Stimulated activated effector memory CD8-positive, alpha-beta T cell treated with anti-CD3 and anti-CD28 coated beads, Interleukin-12 subunit alpha, Interleukin-12 subunit beta, amount 100 ng/mL, for 72 hours (primary cell): ENCODE data around the gene VPS8.
"Not testable (repeated sequence)": the region's sequence is repeated elsewhere in the genome, so short reads cannot be mapped to it uniquely, and the experiment has no call there.

ENCODE experiments used
- ATAC-seq: fragments of 150-1000 bp; cut with Tn5 transposase; 2 replicates; pipeline ENCODE4 v1.10.0; 2021
- DNase-seq, 2 donors: peaks; one replicate each; pipeline ENCODE4 v3.0.0; 2021 to 2022; ENCODE audit warnings: low spot score in 2 of 2
- H3K27ac Mint-ChIP-seq: one replicate; pipeline ENCODE4 v1.8.0; 2022; ENCODE audit warnings: mild to moderate bottlenecking, mixed read lengths
- H3K36me3 Mint-ChIP-seq: one replicate; pipeline ENCODE4 v1.8.0; 2022; ENCODE audit warnings: mild to moderate bottlenecking, mixed read lengths
- H3K4me1 Mint-ChIP-seq: one replicate; pipeline ENCODE4 v1.8.0; 2022; ENCODE audit warnings: mixed read lengths
- H3K4me3 Mint-ChIP-seq: one replicate; pipeline ENCODE4 v1.8.0; 2022; ENCODE audit warnings: mild to moderate bottlenecking, mixed read lengths
- H3K9me3 Mint-ChIP-seq: one replicate; pipeline ENCODE4 v1.8.0; 2022; ENCODE audit warnings: mixed read lengths

Gene VPS8

GRCh38 chr3:184942735-184943134, 130.8 kb downstream of the VPS8 start:
- Mint-ChIP-seq H3K27ac (no peak overlapping the region), H3K36me3 (peaks cover 50% of the 10 kb centered on the region), H3K4me1 (no peaks in the 10 kb centered on the region), H3K9me3 (no peaks in the 10 kb centered on the region), H3K4me3 (no peak overlapping the region)
- no peak for DNase-seq
- no peak for ATAC-seq

GRCh38 chr3:184944241-184944640, 132.3 kb downstream of the VPS8 start:
- no peak for ATAC-seq
- H3K27ac Mint-ChIP-seq = no peak overlapping the region
- no peak for DNase-seq
- no peak overlapping the region for H3K4me3 Mint-ChIP-seq
- H3K4me1 Mint-ChIP-seq = no peaks in the 10 kb centered on the region
- peaks cover 39% of the 10 kb centered on the region for H3K36me3 Mint-ChIP-seq
- no peaks in the 10 kb centered on the region for H3K9me3 Mint-ChIP-seq

- Mint-ChIP-seq H3K36me3 (peaks cover 34% of the 10 kb centered on the region), H3K9me3 (no peaks in the 10 kb centered on the region), H3K4me3 (no peak overlapping the region), H3K4me1 (no peaks in the 10 kb centered on the region), H3K27ac (no peak overlapping the region)
- no peak for ATAC-seq
- no peak for DNase-seq
Measured at GRCh38 chr3:184945886-184946625, 134.1 kb downstream of the VPS8 start.

- Mint-ChIP-seq H3K27ac (no peak overlapping the region), H3K36me3 (peaks cover 30% of the 10 kb centered on the region)
Measured at GRCh38 chr3:184946917-184947316, 135.0 kb downstream of the VPS8 start.

GRCh38 chr3:184949251-184949965, 137.4 kb downstream of the VPS8 start:
- DNase-seq = no peak
- H3K27ac Mint-ChIP-seq = no peak overlapping the region
- ATAC-seq = no peak
- H3K36me3 Mint-ChIP-seq = peaks cover 26% of the 10 kb centered on the region
- H3K9me3 Mint-ChIP-seq = no peaks in the 10 kb centered on the region
- H3K4me1 Mint-ChIP-seq = no peaks in the 10 kb centered on the region
- no peak overlapping the region for H3K4me3 Mint-ChIP-seq

More at GRCh38 chr3:184946917-184947316, 135.0 kb downstream of the VPS8 start:
- no peak overlapping the region for H3K4me3 Mint-ChIP-seq
- DNase-seq = no peak
- no peak for ATAC-seq
- no peaks in the 10 kb centered on the region for H3K9me3 Mint-ChIP-seq
- H3K4me1 Mint-ChIP-seq = no peaks in the 10 kb centered on the region

- not testable (repeated sequence) for H3K4me3 Mint-ChIP-seq, DNase-seq, ATAC-seq, H3K4me1 Mint-ChIP-seq, H3K27ac Mint-ChIP-seq, H3K9me3 Mint-ChIP-seq
- H3K36me3 Mint-ChIP-seq = peaks cover 23% of the 10 kb centered on the region
Measured at GRCh38 chr3:184950816-184951215, 138.8 kb downstream of the VPS8 start.

GRCh38 chr3:184952671-184953070, 140.7 kb downstream of the VPS8 start:
- H3K4me1 Mint-ChIP-seq = no peaks in the 10 kb centered on the region

GRCh38 chr3:184953401-184953800, 141.4 kb downstream of the VPS8 start:
- Mint-ChIP-seq H3K9me3 (no peaks in the 10 kb centered on the region), H3K4me3 (no peak overlapping the region), H3K36me3 (peaks cover 30% of the 10 kb centered on the region), H3K4me1 (no peaks in the 10 kb centered on the region), H3K27ac (no peak overlapping the region)
- ATAC-seq (no peak), DNase-seq (no peak)

More at GRCh38 chr3:184952671-184953070, 140.7 kb downstream of the VPS8 start:
- Mint-ChIP-seq H3K4me3 (no peak overlapping the region), H3K36me3 (peaks cover 23% of the 10 kb centered on the region), H3K9me3 (no peaks in the 10 kb centered on the region), H3K27ac (no peak overlapping the region)
- peak; percentile 62 for ATAC-seq
- DNase-seq = no peak

GRCh38 chr3:184954251-184954650, 142.3 kb downstream of the VPS8 start:
- no peaks in the 10 kb centered on the region for H3K4me1 Mint-ChIP-seq
- H3K9me3 Mint-ChIP-seq = no peaks in the 10 kb centered on the region
- no peak for DNase-seq
- no peak for ATAC-seq
- no peak overlapping the region for H3K4me3 Mint-ChIP-seq
- no peak overlapping the region for H3K27ac Mint-ChIP-seq
- peaks cover 34% of the 10 kb centered on the region for H3K36me3 Mint-ChIP-seq

- H3K36me3 Mint-ChIP-seq = peaks cover 33% of the 10 kb centered on the region
- not testable (repeated sequence) for H3K4me3 Mint-ChIP-seq, H3K27ac Mint-ChIP-seq, ATAC-seq, H3K4me1 Mint-ChIP-seq, DNase-seq, H3K9me3 Mint-ChIP-seq
Measured at GRCh38 chr3:184954851-184955250, 142.9 kb downstream of the VPS8 start.

GRCh38 chr3:184965639-184966430, 153.9 kb downstream of the VPS8 start:
- Mint-ChIP-seq H3K27ac (no peak overlapping the region), H3K4me3 (no peak overlapping the region), H3K4me1 (no peaks in the 10 kb centered on the region), H3K9me3 (no peaks in the 10 kb centered on the region), H3K36me3 (peaks cover 73% of the 10 kb centered on the region)
- ATAC-seq (no peak), DNase-seq (no peak)

GRCh38 chr3:184968115-184968514, 156.1 kb downstream of the VPS8 start:
- ATAC-seq (no peak), DNase-seq (no peak)
- Mint-ChIP-seq H3K36me3 (peaks cover 80% of the 10 kb centered on the region), H3K4me3 (no peak overlapping the region), H3K9me3 (no peaks in the 10 kb centered on the region), H3K4me1 (no peaks in the 10 kb centered on the region), H3K27ac (no peak overlapping the region)

- no peak overlapping the region for H3K4me3 Mint-ChIP-seq
- H3K36me3 Mint-ChIP-seq = peaks cover 75% of the 10 kb centered on the region
- ATAC-seq = no peak
- no peak overlapping the region for H3K27ac Mint-ChIP-seq
- no peaks in the 10 kb centered on the region for H3K4me1 Mint-ChIP-seq
- no peak for DNase-seq
- H3K9me3 Mint-ChIP-seq = peaks cover 3% of the 10 kb centered on the region
Measured at GRCh38 chr3:184970186-184970585, 158.2 kb downstream of the VPS8 start.

- ATAC-seq (no peak), DNase-seq (no peak)
- Mint-ChIP-seq H3K9me3 (peaks cover 7% of the 10 kb centered on the region), H3K4me3 (no peak overlapping the region), H3K36me3 (peaks cover 43% of the 10 kb centered on the region), H3K4me1 (peaks cover 10% of the 10 kb centered on the region), H3K27ac (no peak overlapping the region)
Measured at GRCh38 chr3:184977796-184978195, 165.8 kb downstream of the VPS8 start.

GRCh38 chr3:184981071-184981470, 169.1 kb downstream of the VPS8 start:
- ATAC-seq (no peak), DNase-seq (no peak)
- peaks cover 10% of the 10 kb centered on the region for H3K4me1 Mint-ChIP-seq
- H3K4me3 Mint-ChIP-seq = no peak overlapping the region
- peaks cover 4% of the 10 kb centered on the region for H3K9me3 Mint-ChIP-seq
- H3K27ac Mint-ChIP-seq = no peak overlapping the region
- H3K36me3 Mint-ChIP-seq = peaks cover 55% of the 10 kb centered on the region
